GM18511 (cell line): Measurements from ENCODE around the gene PLCH1.

Experiments used
- ATAC-seq: cut with Tn5 transposase; IDR thresholded peaks from one replicate; pipeline ENCODE4 v1.9.1; 2021; ENCODE audit warnings: mild to moderate bottlenecking, moderate library complexity; ENCODE audit not compliant: unreplicated experiment

Gene PLCH1

GRCh38 chr3:155744626-155745324, at the start of gene PLCH1:
Gene PLCH1 (minus strand): TSS chr3:155745071. CDS start chr3:155704224, 40,847 bp downstream.
- ATAC-seq = peak; percentile 73

DNA sequence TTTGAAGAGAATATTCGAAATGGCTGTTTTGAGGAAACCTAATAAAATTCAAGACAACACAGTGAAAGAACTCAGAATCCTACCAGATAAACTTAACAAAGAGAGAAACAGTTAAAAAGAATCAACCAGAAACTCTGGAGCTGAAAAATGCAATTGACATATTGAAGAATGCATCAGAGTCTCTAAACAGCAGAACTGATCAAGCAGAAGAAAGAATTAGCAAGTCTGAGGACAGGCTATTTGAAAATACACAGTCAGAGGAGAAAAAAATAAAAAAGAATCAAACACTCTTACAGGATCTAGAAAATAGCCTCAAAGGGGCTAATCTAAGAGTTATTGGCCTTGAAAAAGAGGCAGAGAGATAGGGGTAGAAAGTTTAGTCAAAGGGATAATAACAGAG, 47.7 kb upstream of the PLCH1 start:
- no peak for ATAC-seq

DNA sequence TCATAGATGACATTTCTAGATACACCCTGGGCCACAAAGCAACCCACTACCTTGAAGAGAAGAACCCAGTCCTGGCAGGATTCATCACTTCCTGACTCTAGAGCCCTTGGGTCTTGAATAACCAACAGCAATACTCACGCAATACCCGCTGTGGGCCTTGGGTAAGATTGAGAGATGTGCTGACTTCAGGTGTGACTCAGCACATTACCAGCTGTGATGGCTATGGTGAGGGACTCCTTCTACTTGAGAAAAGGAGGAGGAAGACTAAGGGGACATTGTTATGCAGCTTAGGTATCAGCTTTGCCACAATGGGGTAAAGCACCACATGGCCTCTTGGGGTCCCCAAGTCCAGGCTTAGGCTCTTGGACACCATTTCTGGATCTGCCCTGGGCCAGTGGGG, 46.3 kb upstream of the PLCH1 start:
- no peak for ATAC-seq

DNA sequence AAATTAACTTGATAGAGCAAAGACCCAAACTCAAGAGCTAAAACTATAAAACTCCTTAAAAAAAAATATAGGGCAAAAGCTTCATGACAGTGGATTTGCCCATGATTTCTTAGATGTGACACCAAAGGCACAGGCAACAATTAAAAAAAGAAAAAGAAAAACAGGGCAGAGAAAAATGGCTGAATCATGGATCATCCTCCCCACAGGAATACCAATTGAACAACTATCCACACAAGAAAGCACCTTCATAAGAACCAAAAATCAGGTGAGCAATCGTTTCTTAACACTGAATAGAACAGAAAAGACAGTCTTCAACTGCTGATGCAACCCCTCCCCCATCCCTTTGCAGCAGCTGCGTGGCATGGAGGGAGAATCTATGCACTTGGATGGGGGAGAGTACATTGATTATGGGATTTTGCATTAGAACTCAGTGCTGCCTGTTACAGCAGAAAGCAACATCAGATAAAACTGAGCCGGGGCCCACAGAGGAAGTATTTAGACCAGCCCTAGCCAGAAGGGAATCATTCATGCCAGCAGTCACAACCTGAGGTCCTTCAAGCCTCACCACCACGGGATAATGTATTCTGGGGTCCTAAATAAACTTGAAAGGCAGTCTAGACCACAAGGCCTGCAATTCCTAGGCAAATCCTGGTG, 45.5 kb upstream of the PLCH1 start:
- ATAC-seq = no peak

DNA sequence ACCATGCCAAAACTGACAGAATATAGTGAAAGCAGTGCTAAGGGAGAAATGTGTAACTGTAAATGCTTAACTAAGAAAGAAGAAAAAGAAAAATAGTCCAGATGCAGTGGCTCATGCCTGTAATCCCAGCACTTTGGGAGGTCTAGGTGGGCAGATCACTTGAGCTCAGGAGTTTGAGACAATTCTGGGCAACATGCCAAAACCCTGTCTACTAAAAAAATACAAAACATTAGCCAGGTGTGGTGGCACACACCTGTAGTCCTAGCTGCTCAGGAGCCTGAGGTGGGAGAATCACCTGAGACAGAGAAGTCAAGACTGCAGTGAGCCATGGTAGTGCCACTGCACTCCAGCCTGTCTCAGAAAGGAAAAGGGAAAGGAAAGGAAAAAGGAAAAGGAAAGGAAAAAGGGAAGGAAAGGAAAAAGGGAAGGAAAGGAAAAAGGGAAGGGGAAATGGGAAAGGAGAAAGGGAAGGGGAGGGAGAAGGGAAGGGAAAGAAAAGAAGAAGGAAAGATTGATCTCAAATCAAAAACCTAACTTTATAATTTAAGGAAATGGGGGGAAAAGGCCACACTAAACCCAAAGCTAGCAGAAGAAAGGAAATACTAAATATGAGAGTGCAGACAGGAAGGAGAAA, 40.9 kb upstream of the PLCH1 start:
- no peak for ATAC-seq

DNA sequence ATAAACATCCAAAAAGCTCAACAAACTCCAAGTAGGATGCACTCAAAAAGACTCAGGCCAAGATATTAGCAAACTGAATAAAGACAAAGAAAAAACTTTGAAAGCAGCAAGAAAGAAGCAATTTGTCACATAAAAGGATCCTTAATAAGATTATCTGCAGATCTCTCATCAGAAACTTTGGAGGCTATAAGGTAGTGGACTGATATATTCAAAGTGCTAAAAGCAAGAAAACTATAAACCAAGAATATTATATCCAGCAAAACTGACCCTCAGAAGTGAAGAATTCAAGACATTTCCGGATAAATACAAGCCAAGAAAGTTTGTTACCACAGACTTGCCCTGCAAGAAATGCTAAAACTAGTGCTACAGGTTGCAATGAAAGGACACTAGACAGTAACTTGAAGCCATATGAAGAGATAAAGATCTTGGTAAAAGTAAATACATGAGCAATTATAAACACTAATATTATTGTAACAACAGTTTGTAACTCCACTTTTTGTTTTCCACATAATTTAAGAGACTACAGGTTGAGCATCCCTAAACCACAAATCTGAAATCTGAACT, 37.6 kb upstream of the PLCH1 start:
- no peak for ATAC-seq

DNA sequence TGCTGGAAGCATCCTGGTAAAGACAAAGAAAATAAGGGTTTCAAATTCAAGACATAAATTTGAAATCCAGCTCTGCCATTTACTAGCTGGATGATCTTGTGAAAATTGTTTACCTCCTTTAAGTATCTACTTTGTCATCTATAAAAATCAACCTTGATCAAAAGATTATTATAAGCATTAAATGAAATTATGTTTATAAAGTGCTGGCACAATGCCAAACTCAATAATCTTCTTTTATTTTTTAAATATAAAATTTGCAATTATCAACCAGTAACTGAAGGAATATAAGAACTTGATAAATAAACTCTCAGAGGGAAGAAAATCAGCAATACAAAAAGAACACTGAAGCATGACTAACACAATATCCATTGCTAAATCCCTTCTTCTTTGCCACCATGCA, 35.4 kb upstream of the PLCH1 start:
- ATAC-seq = no peak

- ATAC-seq = no peak
Observed at GRCh38 chr3:155778462-155778861, 33.6 kb upstream of the PLCH1 start.

DNA sequence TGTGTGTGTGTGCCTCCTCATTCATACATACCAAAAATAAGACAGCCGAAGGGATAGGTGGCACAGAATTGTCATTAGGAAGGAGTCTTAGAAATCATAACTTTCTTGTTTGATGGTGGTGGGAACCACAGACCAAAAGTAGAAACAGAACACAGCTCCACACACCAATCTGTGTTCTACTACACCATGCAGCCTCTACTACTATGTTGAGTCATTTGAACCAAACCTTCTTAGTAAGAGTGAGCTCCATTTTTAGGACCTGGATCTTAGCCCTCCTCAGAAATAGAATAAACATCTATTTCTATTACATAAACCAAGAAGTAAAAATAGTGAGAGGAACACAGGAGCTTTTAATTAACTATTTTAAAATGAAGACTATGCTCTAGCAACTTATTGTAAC, 27.9 kb upstream of the PLCH1 start:
- ATAC-seq = no peak

- no peak for ATAC-seq
Observed at GRCh38 chr3:155771126-155771525, 26.3 kb upstream of the PLCH1 start.

GRCh38 chr3:155766206-155766605, 21.3 kb upstream of the PLCH1 start:
- no peak for ATAC-seq

DNA sequence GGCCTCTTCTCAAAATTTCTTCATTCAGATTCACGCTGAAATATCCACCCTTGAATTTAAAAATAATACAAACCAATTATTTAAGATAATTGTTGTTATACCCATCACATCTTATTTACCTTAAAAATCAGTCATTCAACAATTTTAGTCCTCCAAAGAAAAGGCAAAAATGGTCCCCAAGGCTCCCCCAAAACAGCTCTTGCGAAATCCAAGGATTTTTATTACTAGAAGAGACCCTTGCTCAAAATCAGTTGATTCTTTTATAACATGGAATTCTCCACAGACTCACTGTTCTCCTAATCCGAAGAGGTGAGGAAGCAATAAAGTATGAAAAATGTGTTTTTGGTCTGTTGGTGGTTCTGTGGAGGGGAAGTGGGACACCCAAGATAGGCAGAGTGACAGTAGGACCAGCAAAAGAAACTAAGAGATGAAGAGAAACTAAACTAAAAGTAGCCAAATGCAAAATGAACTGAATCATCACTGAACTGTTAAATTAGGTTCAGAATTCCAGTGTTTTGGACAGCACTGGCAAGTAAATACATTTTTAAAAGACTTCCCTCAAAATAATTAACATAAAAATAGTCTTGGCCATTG, 19.1 kb upstream of the PLCH1 start:
- ATAC-seq = peak; percentile 49

DNA sequence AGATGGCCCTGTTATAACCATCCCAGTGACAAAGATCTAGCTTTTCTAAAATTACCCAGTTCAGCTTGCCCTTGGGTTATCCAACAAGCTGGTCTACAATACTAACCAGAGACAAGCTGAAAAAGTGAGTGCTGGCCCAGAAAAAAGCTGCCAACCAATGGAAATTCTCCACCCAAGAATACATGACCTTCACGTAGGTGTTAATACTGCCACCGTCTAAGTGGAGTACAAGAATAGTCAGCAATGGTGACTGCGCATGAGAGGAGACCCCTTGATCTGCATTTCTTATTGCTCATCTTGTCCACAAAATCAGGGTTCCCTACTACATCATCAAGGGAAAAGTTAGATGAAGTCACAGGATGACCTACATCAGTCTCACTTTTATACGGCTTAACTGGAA, 15.8 kb upstream of the PLCH1 start:
- ATAC-seq = no peak

DNA sequence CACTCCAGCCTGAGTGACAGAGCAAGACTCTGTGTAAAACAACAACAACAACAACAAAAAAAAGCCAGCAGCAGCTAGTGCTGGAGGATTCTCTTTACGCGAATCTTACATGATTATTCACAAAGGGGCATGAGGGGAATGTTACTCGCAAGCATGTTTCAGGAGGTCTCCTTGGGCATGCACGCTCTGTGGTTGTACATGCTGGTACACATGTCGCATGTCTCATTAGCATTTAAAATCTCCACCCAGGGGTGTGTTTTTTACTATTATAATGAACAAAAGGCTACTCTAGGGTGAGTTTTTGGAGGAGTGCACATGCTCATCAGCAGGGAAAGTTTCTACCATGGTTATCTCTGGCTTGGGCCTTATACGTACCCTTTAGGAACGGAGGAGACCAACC, 12.7 kb upstream of the PLCH1 start:
- no peak for ATAC-seq

- peak; percentile 59 for ATAC-seq
Observed at GRCh38 chr3:155753038-155753639, 8.3 kb upstream of the PLCH1 start.

- no peak for ATAC-seq
Observed at GRCh38 chr3:155748611-155749365, 3.9 kb upstream of the PLCH1 start.

DNA sequence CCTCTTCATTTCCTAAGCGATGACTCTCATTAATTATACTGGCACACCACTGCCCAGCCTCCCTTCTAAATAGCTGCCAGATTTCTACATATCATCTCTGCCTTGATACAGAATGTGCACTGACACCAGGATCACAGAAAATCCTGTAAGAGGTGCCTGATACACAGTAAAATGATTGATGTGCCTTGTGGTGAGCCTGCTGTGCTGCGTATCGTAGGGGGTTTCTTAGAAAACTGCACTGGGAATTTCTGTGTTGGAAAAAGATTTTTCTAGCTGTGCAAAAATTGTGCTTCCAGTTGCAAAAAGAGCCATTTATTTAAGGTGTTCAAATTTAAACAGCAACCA, 3.0 kb upstream of the PLCH1 start:
- no peak for ATAC-seq

DNA sequence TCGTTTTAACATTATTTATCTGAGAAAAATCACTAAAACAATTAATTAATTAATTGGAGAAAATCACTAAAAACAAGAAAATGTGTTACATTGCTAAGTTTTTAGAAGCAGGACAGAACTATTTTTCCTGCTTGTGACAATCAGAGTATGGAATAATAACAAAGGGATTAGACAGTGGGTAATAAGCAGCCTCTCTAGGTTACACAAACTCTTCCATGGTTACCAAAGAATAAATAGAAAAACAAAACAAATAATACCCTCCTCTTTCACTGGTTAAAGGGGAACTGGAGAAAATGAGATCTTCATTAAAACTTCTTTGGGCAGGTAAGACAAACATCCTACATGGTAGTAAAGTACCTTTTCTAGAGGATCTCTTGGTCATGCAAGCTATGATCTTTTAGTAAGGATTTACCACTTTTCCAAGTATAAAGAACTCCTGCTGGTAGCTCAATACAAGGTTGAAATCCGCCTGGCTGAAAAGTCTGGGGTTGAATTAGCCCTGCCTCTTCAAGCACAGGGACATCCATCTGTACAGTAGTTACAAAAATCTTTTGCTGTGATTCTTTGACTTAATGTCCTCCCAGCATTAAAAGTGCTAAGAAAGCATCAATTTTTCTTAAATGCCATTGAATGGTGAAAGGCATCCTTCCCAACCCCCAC, 2.5 kb upstream of the PLCH1 start:
- ATAC-seq = no peak

- ATAC-seq = no peak
Observed at GRCh38 chr3:155746703-155747102, 1.8 kb upstream of the PLCH1 start.
